GM19397 (cell line): ENCODE results near the gene SMIM1.
"Not testable (repeated sequence)": the region's sequence is repeated elsewhere in the genome, so short reads cannot be mapped to it uniquely, and the experiment has no call there.

Source experiments
- ATAC-seq: cut with Tn5 transposase; IDR thresholded peaks from one replicate; pipeline ENCODE4 v1.9.1; 2021; ENCODE audit warnings: mild to moderate bottlenecking, moderate library complexity; ENCODE audit not compliant: unreplicated experiment

Gene SMIM1

GRCh38 chr1:3736131-3736561 lies 36.4 kb upstream of the SMIM1 start:
- ATAC-seq = no peak

- no peak for ATAC-seq
These were observed 35.8 kb upstream of the SMIM1 start for GRCh38 chr1:3736708-3737107.

DNA sequence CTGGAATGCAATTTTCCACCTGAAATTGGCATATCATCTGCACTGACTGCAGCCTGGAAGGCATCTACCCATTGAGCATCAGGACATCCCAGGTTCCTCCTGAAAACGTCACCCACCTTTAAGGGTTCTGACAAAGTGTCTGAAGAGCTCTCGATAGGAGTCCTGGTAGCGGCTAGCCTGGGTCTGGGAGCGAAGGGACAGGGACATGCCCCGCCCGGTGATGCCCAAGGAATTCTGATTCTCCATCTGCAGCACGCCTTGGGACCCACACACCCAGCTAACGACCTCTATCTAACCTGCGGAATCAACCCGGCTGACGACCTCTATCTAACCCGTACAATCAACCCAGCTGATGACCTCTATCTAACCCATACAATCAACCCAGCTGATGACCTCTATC lies 33.6 kb upstream of the SMIM1 start:
- no peak for ATAC-seq

- ATAC-seq = no peak
These were observed 32.5 kb upstream of the SMIM1 start for GRCh38 chr1:3740042-3740441.

DNA sequence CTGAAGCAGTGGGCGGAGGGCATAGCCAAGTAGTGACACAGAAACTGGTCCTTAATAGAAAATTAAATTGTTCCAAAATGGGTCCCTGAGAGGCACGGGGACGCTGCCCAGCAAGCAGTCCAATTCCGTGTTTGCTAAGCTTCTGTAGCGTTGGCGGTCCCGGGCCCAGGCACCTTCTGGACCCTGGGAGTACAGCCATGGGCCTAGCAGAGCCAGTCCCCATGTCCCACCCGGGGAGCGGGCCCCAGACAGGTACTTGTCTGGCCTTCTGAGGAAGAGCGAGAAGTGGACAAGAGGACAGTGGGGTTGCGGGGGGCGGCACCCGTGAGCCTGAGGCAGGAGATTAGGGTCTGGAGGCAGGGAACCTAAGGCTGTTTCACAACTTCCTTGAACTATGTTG lies 31.8 kb upstream of the SMIM1 start:
- ATAC-seq = no peak

GRCh38 chr1:3741566-3742438 lies 30.7 kb upstream of the SMIM1 start:
- ATAC-seq = no peak

GRCh38 chr1:3742439-3743298 lies 29.9 kb upstream of the SMIM1 start:
- no peak for ATAC-seq

DNA sequence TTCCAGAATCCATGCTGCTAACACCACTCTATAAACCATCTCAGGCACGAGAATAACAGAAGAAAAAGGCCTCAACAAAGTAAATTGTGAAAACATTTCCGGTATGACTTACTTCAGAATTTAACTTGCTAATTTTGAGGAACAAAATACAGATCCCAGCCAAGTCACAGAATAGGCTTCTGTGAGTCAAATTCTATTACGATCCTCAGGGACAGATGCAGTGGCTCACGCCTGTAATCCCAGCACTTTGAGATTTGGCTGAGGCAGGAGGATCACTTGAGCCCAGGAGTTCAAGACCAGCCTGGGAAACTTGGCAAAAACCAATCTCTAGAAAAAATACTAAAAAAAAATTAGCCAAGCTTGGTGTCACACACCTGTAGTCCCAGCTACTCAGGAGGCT lies 29.1 kb upstream of the SMIM1 start:
- ATAC-seq = no peak

GRCh38 chr1:3743826-3744225 lies 28.7 kb upstream of the SMIM1 start:
- ATAC-seq = no peak

DNA sequence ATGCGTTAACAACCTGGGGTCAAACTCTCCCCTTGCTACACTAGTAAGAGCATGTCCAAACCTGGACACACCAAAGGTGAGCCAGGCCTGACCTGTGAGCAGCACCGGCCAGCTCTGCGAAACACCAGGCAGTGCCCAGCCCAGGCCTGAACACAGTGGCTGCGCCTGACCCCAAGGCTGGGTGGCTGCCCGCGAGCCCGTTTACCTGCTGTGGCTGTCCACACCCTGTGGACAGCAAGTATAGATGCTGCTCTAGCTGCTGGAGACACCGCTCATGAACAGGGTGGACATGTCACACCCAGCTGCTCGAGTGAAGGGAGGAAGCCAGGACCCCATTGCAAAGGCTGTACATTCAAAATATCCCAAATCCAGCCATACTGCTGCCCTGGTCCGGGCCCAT lies 27.9 kb upstream of the SMIM1 start:
- no peak for ATAC-seq

- no peak for ATAC-seq
These were observed 27.5 kb upstream of the SMIM1 start for GRCh38 chr1:3745071-3745470.

GRCh38 chr1:3745590-3746381 lies 26.8 kb upstream of the SMIM1 start:
- ATAC-seq = no peak

DNA sequence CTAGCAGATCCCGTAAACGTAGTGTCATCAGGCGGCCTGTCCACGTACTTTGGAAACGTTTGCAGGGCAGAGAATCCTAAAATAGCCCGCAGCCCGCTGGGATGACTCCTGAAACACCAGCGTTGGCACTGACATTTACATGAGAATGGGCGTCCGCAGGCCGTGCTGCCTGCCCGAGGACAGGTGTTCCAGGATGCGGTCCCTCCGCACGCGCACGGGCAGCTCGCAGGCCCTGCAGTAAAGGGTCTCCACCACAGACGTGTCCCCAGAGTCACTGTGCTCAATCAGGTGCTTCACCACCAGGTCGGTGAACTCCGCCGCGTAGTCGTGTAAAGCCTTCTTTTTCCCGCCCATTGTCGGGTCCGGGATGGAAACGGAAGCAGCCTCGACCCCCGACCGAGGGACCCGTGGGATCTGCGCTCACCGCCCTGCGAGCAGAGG lies 26.1 kb upstream of the SMIM1 start:
- no peak for ATAC-seq

DNA sequence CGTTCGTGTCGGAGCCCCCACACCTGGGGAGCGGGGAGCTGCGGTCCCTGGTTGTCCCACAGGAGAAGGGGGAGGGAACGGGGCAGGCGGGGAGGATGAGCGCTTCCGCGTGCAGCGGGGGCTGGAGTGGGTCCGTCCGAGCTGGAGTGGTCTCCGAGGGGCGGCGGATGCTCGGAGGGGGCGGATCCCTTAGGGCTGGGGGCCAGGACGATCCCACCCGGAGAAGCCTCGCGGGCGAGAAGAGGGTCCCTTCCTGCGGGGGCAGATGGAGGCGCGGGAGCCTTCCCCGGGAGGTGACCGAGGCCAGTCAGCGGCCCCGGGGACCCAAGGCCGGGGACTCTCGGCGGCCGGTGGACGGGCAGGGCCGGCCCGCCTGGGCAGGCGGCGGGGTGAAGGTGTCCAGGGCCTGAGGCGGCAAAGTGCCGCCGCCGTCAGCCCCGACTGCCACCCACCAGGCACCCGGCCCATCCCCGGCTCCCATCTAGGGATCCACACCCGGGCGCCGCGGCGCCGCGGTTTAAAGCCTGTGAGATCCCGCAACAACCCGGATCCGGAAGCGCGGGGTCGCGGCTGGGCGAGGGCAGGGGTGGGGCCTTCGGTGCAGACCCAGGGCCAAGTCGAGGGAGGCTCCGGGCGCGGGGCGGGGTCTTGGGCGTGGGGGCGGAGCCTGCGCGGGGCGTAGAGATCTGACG lies 25.6 kb upstream of the SMIM1 start:
- ATAC-seq = peak; percentile 72

- no peak for ATAC-seq
These were observed 25.1 kb upstream of the SMIM1 start for GRCh38 chr1:3747522-3747848.

- ATAC-seq = no peak
These were observed 24.6 kb upstream of the SMIM1 start for GRCh38 chr1:3747903-3748302.

DNA sequence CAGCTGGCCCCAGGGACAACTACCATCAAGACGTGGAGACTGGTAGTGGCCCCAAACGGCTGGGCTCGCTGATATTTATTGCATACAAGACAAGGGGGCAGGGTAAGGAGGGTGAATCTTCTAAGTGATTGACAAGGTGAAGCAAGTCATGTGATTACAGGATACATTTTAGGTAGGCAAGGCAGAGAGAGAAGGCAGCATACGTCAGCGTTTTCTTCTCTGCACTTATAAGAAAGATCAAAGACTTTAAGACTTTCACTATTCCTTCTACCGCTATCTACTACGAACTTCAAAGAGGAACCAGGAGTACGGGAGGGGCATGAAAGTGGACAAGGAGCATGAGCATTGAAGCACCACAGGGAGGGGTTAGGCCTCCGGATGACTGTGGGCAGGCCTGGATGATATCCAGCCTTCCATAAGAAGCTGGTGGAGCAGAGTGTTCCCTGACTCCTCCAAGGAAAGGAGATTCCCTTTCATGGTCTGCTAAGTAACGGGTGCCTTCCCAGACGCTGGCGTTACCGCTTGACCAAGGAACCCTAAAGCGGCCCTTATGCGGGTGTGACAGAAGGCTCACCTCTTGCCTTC lies 24.1 kb upstream of the SMIM1 start:
- ATAC-seq = not testable (repeated sequence)

DNA sequence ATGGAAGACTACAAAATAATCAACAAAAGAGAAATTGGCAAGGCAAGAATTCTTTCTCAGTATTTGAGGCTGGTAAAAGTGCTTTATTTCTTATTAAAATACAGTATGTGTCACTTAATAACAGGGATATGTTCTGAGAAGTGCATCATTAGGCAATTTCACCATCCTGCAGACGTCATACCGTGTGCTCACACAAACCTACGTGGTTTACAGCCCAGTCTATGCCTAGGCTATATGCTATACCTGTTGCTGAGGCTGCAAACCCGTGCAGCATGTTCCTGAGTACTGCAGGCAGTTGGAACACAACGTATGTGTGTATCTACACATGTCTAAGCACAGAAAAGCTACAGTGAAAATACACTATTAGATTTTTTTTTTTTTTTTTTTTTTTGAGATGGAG lies 23.0 kb upstream of the SMIM1 start:
- ATAC-seq = no peak

- ATAC-seq = no peak
These were observed 21.8 kb upstream of the SMIM1 start for GRCh38 chr1:3750741-3751140.

DNA sequence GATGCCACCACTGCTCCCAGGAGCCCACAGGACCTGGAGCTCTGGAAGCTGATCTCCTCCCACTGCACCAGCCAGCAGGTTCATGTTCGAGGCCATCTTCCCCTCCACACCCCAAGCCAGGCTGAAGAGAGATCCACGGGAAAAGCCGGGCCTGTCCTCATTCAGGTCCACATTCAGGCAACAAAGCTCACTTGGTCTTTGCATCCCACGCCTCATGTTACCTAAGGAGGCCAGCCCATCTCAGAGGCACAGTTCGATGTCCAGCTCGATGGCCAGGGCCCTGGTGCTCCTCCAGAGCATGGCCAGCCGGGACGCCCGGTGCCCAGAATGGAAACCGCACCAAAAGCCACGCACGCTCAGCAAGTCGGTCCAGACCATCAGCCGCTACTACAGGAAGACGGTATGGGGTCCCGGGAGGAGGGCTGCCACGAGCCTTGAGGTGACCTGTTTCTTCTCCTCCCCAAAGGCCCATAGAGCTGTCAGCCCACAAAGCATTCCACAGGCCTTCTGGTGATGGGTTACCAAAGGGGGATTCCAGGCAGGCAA lies 20.1 kb upstream of the SMIM1 start, which contains the start of gene CCDC27:
CCDC27 (plus strand) TSS at position 51 of the 546 bp plus-strand sequence; CDS start at position 83, 32 bp downstream.
- ATAC-seq = no peak
